SK-N-SH treated with all-trans-retinoic acid at 6 μM for 48 hours (cell line): ENCODE results near the gene ARSB.

Source experiments
- ARNTL ChIP-seq: fragments of 450-650 bp; formaldehyde crosslinking; IDR thresholded peaks from 2 replicates; pipeline ENCODE4 v1.5.0; 2020; ENCODE audit warnings: low read depth, mild to moderate bottlenecking, moderate library complexity, borderline replicate concordance
- BACH2 ChIP-seq: fragments of 250-450 bp; sonication (Bioruptor Pico); IDR thresholded peaks from 2 replicates; pipeline ENCODE4 v1.9.0; 2021; ENCODE audit warnings: mild to moderate bottlenecking, borderline replicate concordance
- CREB5 ChIP-seq: fragments of 250-450 bp; sonication (Bioruptor Pico); IDR thresholded peaks from 2 replicates; pipeline ENCODE4 v1.5.1; 2020; ENCODE audit warnings: low read depth, mild to moderate bottlenecking, moderate library complexity
- CSDC2 ChIP-seq: fragments of 250-450 bp; sonication (Bioruptor Pico); IDR thresholded peaks from 2 replicates; pipeline ENCODE4 v1.5.0; 2020; ENCODE audit warnings: mild to moderate bottlenecking, moderate library complexity
- GLIS3 ChIP-seq: fragments of 250-450 bp; sonication (Bioruptor Pico); IDR thresholded peaks from 2 replicates; pipeline ENCODE4 v1.5.0; 2020; ENCODE audit warnings: mild to moderate bottlenecking, moderate library complexity
- OSR1 ChIP-seq: fragments of 250-450 bp; sonication (Bioruptor Pico); IDR thresholded peaks from 2 replicates; pipeline ENCODE4 v1.8.0; 2022; ENCODE audit warnings: moderate library complexity, mild to moderate bottlenecking, inconsistent platforms
- PATZ1 ChIP-seq: fragments of 250-450 bp; sonication (Bioruptor Pico); IDR thresholded peaks from 2 replicates; pipeline ENCODE4 v1.8.0; 2020; ENCODE audit warnings: mild to moderate bottlenecking, moderate library complexity, borderline replicate concordance
- RARB ChIP-seq: fragments of 250-450 bp; sonication (Bioruptor Pico); IDR thresholded peaks from 2 replicates; pipeline ENCODE4 v1.8.0; 2021; ENCODE audit warnings: mild to moderate bottlenecking, moderate library complexity
- SNAI2 ChIP-seq: fragments of 250-450 bp; sonication (Bioruptor Pico); IDR thresholded peaks from 2 replicates; pipeline ENCODE4 v1.5.0; 2020; ENCODE audit warnings: mild to moderate bottlenecking, moderate library complexity
- TCF4 ChIP-seq: fragments of 250-450 bp; sonication (Bioruptor Pico); IDR thresholded peaks from 2 replicates; pipeline ENCODE4 v1.8.0; 2021; ENCODE audit warnings: mild to moderate bottlenecking, moderate library complexity, borderline replicate concordance
- ZNF8 ChIP-seq: fragments of 450-650 bp; formaldehyde crosslinking; IDR thresholded peaks from 2 replicates; pipeline ENCODE4 v1.5.0; 2020; ENCODE audit warnings: mild to moderate bottlenecking, moderate library complexity
- TF ChIP-seq, protein P1 (sequence below): fragments of 250-450 bp; sonication (Bioruptor Pico); IDR thresholded peaks from 2 replicates; pipeline ENCODE4 v1.8.0; 2021; ENCODE audit warnings: low read depth, mild to moderate bottlenecking, moderate library complexity, borderline replicate concordance

DNA sequence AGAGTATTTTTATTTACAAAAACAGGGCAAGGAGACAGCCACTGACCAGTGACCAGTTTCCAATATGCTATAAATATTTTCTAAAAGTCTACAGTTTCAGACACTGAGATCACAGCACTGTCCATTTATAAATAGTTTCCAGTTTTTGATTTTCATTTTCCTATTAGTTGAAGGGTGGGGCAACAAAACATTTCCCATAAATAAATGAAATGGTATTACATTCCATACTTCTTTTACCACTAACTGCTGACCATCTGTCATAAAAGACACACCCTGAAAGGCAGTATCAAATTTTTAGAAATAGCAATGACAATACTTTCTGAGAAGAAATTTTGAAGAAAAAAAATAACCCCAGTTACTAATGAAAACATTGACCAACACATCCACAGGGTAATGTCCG is 126.7 kb downstream of the ARSB start:
- TF ChIP-seq PATZ1 = no peak
- TF ChIP-seq TCF4 (CRISPR knock-in tag) = no peak
- no peak for TF ChIP-seq SNAI2
- TF ChIP-seq OSR1 (CRISPR knock-in tag) = no peak
- TF ChIP-seq, protein P1, sequence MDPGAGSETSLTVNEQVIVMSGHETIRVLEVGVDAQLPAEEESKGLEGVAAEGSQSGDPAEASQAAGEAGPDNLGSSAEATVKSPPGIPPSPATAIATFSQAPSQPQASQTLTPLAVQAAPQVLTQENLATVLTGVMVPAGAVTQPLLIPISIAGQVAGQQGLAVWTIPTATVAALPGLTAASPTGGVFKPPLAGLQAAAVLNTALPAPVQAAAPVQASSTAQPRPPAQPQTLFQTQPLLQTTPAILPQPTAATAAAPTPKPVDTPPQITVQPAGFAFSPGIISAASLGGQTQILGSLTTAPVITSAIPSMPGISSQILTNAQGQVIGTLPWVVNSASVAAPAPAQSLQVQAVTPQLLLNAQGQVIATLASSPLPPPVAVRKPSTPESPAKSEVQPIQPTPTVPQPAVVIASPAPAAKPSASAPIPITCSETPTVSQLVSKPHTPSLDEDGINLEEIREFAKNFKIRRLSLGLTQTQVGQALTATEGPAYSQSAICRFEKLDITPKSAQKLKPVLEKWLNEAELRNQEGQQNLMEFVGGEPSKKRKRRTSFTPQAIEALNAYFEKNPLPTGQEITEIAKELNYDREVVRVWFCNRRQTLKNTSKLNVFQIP = no peak
- no peak for TF ChIP-seq ZNF8 (CRISPR knock-in tag)
- no peak for TF ChIP-seq GLIS3 (CRISPR knock-in tag)
- no peak for TF ChIP-seq ARNTL (CRISPR knock-in tag)
- no peak for TF ChIP-seq CSDC2
- no peak for TF ChIP-seq BACH2 (CRISPR knock-in tag)
- TF ChIP-seq RARB = no peak
- TF ChIP-seq CREB5 (CRISPR knock-in tag) = no peak
